Psoas muscle (tissue), 8 donors: ENCODE data around the gene ARMH2. TPM values are rescaled to one million over a fixed set of nuclear protein-coding genes. Genes with fewer than 3 reads are reported as not detected.

Experiments used
- ATAC-seq, 4 donors: fragments of 200-7000 bp; cut with Tn5 transposase; one replicate each; pipeline ENCODE4 v1.9.1; 2020; ENCODE audit warnings: moderate library complexity in 3 of 4, mild to moderate bottlenecking in 2 of 4
- DNase-seq, 2 donors: peaks; one replicate each; pipeline ENCODE4 v3.0.0-alpha.2; 2020
- H3K27ac ChIP-seq: fragments of 200-600 bp; one replicate; pipeline ENCODE4 v1.8.0; 2022
- H3K27me3 ChIP-seq, 3 donors: fragments of 200-600 bp in 1 of 3; one replicate each; pipeline versions ENCODE4 v1.6.1 to v1.8.0; 2013 to 2022; ENCODE audit warnings: low read length in 2 of 3, mild to moderate bottlenecking in 2 of 3, moderate library complexity in 1 of 3; ENCODE audit not compliant: insufficient read depth in 3 of 3
- H3K36me3 ChIP-seq, 2 donors: fragments of 200-600 bp in 1 of 2; one replicate each; pipeline versions ENCODE4 v1.6.1 to v1.8.0; 2013 to 2022; ENCODE audit warnings: low read depth in 1 of 2, mild to moderate bottlenecking in 1 of 2, moderate library complexity in 1 of 2; ENCODE audit not compliant: insufficient read depth in 1 of 2
- H3K4me1 ChIP-seq: fragments of 200-600 bp; one replicate; pipeline ENCODE4 v1.8.0; 2022
- H3K4me3 ChIP-seq: fragments of 200-600 bp; one replicate; pipeline ENCODE4 v1.8.0; 2022; ENCODE audit warnings: mild to moderate bottlenecking
- H3K9me3 ChIP-seq: fragments of 200-600 bp; one replicate; pipeline ENCODE4 v1.8.0; 2022
- CTCF ChIP-seq: fragments of 200-600 bp; IDR thresholded peaks from one replicate; pipeline ENCODE4 v1.8.0; 2022; ENCODE audit warnings: antibody characterized with exemption
- WGBS, 3 donors: extraction: QIAGEN DNeasy Blood & Tissue Kit; methylation state at CpG; one replicate each; pipeline versions ENCODE4 v1.1.6 to v1.1.7; 2013; 5-methylcytosine and 5-hydroxymethylcytosine counted together
- intact Hi-C, 2 donors: fragments of 100-400 bp; cut with DNase I; formaldehyde crosslinking; loops; one replicate each; pipeline versions ENCODE4 v1.11.0 to v1.14.2; 2022
- polyA plus RNA-seq, 3 donors: library from polyadenylated mRNA; stranded (reverse); fragments of 200-250 nt; gene quantifications; one replicate each; pipeline ENCODE4 v1.2.3, GENCODE V29; 2013
- total RNA-seq, 4 donors: library from RNA; stranded (reverse); fragmentation: NEBNext Ultra II Directional in 2 of 4; extraction: Animal tissue kit (Norgen Biotek cat#: 25700) in 2 of 4; gene quantifications; one replicate each; pipeline versions ENCODE4 v1.2.1 to v1.2.4, GENCODE V29; 2021 to 2023
- donor health status: healthy with polysubstance abuse.
- donor health status: DM: no; HTN: no; CAD: no; lungs with moderate emphysema.
- donor health status: Bipolar disorder and iron deficiency.
- donor health status: healthy.
- donor health status: DM: yes; HTN: yes; CAD: no.
- donor health status: DM: no; HTN: no; CAD: no.
- donor health status: DM: no; HTN: no; CAD: no.
- donor health status: DM: yes; HTN: yes; CAD: no.

ARMH2 gene
- total and polyA plus RNA-seq, 7 donors: not detected

GRCh38 chr6:24797596-24798216 lies 1.0 kb downstream of the ARMH2 start:
- Histone ChIP-seq H3K36me3 (no peaks in the 10 kb centered on the region), H3K4me3 (no peak overlapping the region), H3K9me3 (no peaks in the 10 kb centered on the region), H3K4me1 (no peaks in the 10 kb centered on the region), H3K27me3 (no peaks in the 10 kb centered on the region), H3K27ac (no peak overlapping the region)
- ATAC-seq (no peak), DNase-seq (no peak)
- no peak for TF ChIP-seq CTCF
- 60 to 70% (median 67%) methylated on average over 6 of the region's 6 CpGs for WGBS, 3 donors
- intact Hi-C loops: no loop called here

- Histone ChIP-seq H3K9me3 (no peaks in the 10 kb centered on the region), H3K27ac (no peak overlapping the region), H3K4me1 (no peaks in the 10 kb centered on the region), H3K4me3 (no peak overlapping the region), H3K36me3 (no peaks in the 10 kb centered on the region), H3K27me3 (no peaks in the 10 kb centered on the region)
- DNase-seq (no peak), ATAC-seq (no peak)
- intact Hi-C loops: no loop called here
- no peak for TF ChIP-seq CTCF
- 88 to 95% (median 93%) methylated on average over 6 of the region's 6 CpGs for WGBS, 3 donors
Observed at GRCh38 chr6:24796616-24797290, 2.0 kb downstream of the ARMH2 start.

- no peak overlapping the region for H3K4me3 ChIP-seq
- 86 to 93% (median 91%) methylated on average over 2 of the region's 2 CpGs for WGBS, 3 donors
- H3K27me3 ChIP-seq: no peaks in the 10 kb centered on the region
- no peak overlapping the region for H3K27ac ChIP-seq
- intact Hi-C loops: no loop called here
- TF ChIP-seq CTCF: no peak
- ATAC-seq: no peak
- H3K4me1 ChIP-seq: no peaks in the 10 kb centered on the region
- H3K9me3 ChIP-seq: no peaks in the 10 kb centered on the region
- no peak for DNase-seq
- no peaks in the 10 kb centered on the region for H3K36me3 ChIP-seq
Observed at GRCh38 chr6:24795106-24795505, 3.6 kb downstream of the ARMH2 start.

- H3K4me1 ChIP-seq: no peaks in the 10 kb centered on the region
- no peak overlapping the region for H3K4me3 ChIP-seq
- no peak for TF ChIP-seq CTCF
- no peak for DNase-seq
- 96 to 97% (median 97%) methylated on average over 4 of the region's 4 CpGs for WGBS, 3 donors
- no peaks in the 10 kb centered on the region for H3K27me3 ChIP-seq
- H3K27ac ChIP-seq: no peak overlapping the region
- ATAC-seq: no peak
- no peaks in the 10 kb centered on the region for H3K9me3 ChIP-seq
- peaks cover 0 to 53% of the 10 kb centered on the region in 2 donors for H3K36me3 ChIP-seq
- intact Hi-C loops: no loop called here
Observed at GRCh38 chr6:24788031-24788665, 10.6 kb downstream of the ARMH2 start.
